ENCODE results near the gene NLE1. TPM values are rescaled to one million over a fixed set of nuclear protein-coding genes. Genes with fewer than 3 reads are reported as not detected.

NLE1 gene
- total and polyA plus RNA-seq, 2 of the 8 experiments (the other 6 are each of a cell fraction or from before 2014, with no cell fraction given), result 50.4 to 51.5 TPM

GRCh38 chr17:35169835-35170363, 27.8 kb upstream of the NLE1 start:
- H2AFZ ChIP-seq (ENCODE audit: low read length), result peak overlapping the region; percentile 45; the same call in 1 of the 2 replicates
- H3K4me2 ChIP-seq (ENCODE audit: insufficient read depth in 1 of 2, low read depth in 2 of 2, low read length in 2 of 2), result no peak overlapping the region
- ChIA-PET CTCF (ENCODE audit: partially characterized antibody) (interaction anchor here (1.2 to 1.7 kb wide), 7 partner anchors 10 to 373 kb away, joined by 3 to 10 read pairs (median 3); no protein-coding TSS in a partner anchor), POLR2A (ENCODE audit: partially characterized antibody) (interaction anchor here (1.3 kb wide), 1 partner anchor 28 kb away, joined by 5 read pairs; no protein-coding TSS in a partner anchor)
- no peaks in the 10 kb centered on the region for H3K79me1 ChIP-seq (ENCODE audit: low read depth, low read length)
- no peak overlapping the region for H3K27ac ChIP-seq (ENCODE audit: low read depth, low read length)
- no peak overlapping the region for H2BK20ac ChIP-seq (ENCODE audit: low read length)
- DNase-seq (ENCODE audit: low read depth in 1 of 2, low spot score in 2 of 2) (no peak), FAIRE-seq (no peak)
- no peak overlapping the region for H3K9ac ChIP-seq (replicated peaks in 1 of 4; ENCODE audit: extremely low read depth in 1 of 4, low read depth in 3 of 4, low read length in 3 of 4)
- H3K4ac ChIP-seq (replicated peaks; ENCODE audit: insufficient read length, low read depth, low read length), result no peak overlapping the region
- no peaks in the 10 kb centered on the region for H3K9me3 ChIP-seq (ENCODE audit: insufficient read depth in 2 of 2, low read depth in 1 of 2, low read length in 1 of 2)
- no peak overlapping the region for H2BK5ac ChIP-seq (ENCODE audit: low read depth, low read length)
- no peak overlapping the region for H3K4me3 ChIP-seq (ENCODE audit: extremely low read depth in 1 of 4, insufficient read depth in 2 of 4, low read depth in 3 of 4, low read length in 4 of 4)
- no peak overlapping the region for H2BK12ac ChIP-seq (ENCODE audit: low read depth, low read length)
- H2AK5ac ChIP-seq (ENCODE audit: low read depth, low read length), result no peak overlapping the region
- 89% methylated on average over 17 of the region's 17 CpGs; no CpG with 5 or more reads in 1 of the 2 experiments for WGBS, 2 experiments (ENCODE audit: extremely low coverage in 1 of 2, insufficient coverage in 1 of 2, insufficient read length in 1 of 2, insufficient replicate concordance in 2 of 2, low coverage in 1 of 2, low lambda C conversion rate in 2 of 2, missing lambda C conversion rate in 1 of 2)
- no peak overlapping the region for H3K14ac ChIP-seq (ENCODE audit: insufficient read length)
- H3K56ac ChIP-seq (replicated peaks; ENCODE audit: insufficient read length, low read depth, low read length), result no peak overlapping the region
- no peak overlapping the region for H3K18ac ChIP-seq (ENCODE audit: extremely low read depth, low read length)
- no peaks in the 10 kb centered on the region for H3K27me3 ChIP-seq (replicated peaks in 1 of 4; ENCODE audit: control insufficient read depth in 3 of 4, extremely low read depth in 1 of 4, insufficient read depth in 3 of 4, low read length in 3 of 4)
- no peak overlapping the region for H2BK120ac ChIP-seq (replicated peaks; ENCODE audit: low read depth, low read length)
- H3K79me2 ChIP-seq (ENCODE audit: control insufficient read depth in 1 of 2, insufficient read depth in 2 of 2, low read length in 2 of 2), result no peaks in the 10 kb centered on the region
- no peaks in the 10 kb centered on the region; a peak in 1 of 7 replicates for H3K4me1 ChIP-seq (replicated peaks in 1 of 4; ENCODE audit: control insufficient read depth in 3 of 4, insufficient read depth in 4 of 4, low read length in 3 of 4)
- no peaks in the 10 kb centered on the region; the same call in 1 of the 2 replicates for H3K23me2 ChIP-seq (ENCODE audit: low read depth, low read length)
- no peak overlapping the region for H4K91ac ChIP-seq (replicated peaks; ENCODE audit: insufficient read length, low read length)
- no peak overlapping the region for H2BK15ac ChIP-seq (ENCODE audit: low read length)
- no peak overlapping the region; the same call in 1 of the 2 replicates for H4K8ac ChIP-seq (ENCODE audit: extremely low read depth, insufficient read depth, low read length)
- no peaks in the 10 kb centered on the region for H4K20me1 ChIP-seq (replicated peaks in 1 of 2; ENCODE audit: control insufficient read depth in 1 of 2, insufficient read depth in 2 of 2, low read length in 2 of 2)
- no peak overlapping the region for H4K5ac ChIP-seq (ENCODE audit: insufficient read length, low read depth, low read length)
- H3K36me3 ChIP-seq (ENCODE audit: control insufficient read depth in 2 of 4, insufficient read depth in 4 of 4, low read length in 3 of 4), result no peaks in the 10 kb centered on the region
- H3K23ac ChIP-seq (ENCODE audit: insufficient read length), result no peak overlapping the region
- TF ChIP-seq YY1 (IDR thresholded peaks at IDR 0.05; ENCODE audit: low read depth, low read length), result no peak
- TF ChIP-seq SIX5 (IDR thresholded peaks at IDR 0.05; ENCODE audit: low read depth, low read length), result no peak
- no peak for TF ChIP-seq BACH1 (IDR thresholded peaks at IDR 0.05; ENCODE audit: low read length)
- no peak for TF ChIP-seq KDM1A (IDR thresholded peaks at IDR 0.05; ENCODE audit: borderline replicate concordance, low read length)
- no peak for TF ChIP-seq NANOG (IDR thresholded peaks at IDR 0.05; ENCODE audit: insufficient read depth, low read depth, low read length, poor library complexity, severe bottlenecking)
- TF ChIP-seq JUND (IDR thresholded peaks at IDR 0.05; ENCODE audit: low read length), result no peak
- no peak for TF ChIP-seq SP1 (IDR thresholded peaks at IDR 0.05; ENCODE audit: low read depth, low read length)
- TF ChIP-seq TEAD4 (IDR thresholded peaks at IDR 0.05; ENCODE audit: low read depth, low read length), result no peak
- TF ChIP-seq TAF1 (IDR thresholded peaks at IDR 0.05; ENCODE audit: low read depth, low read length), result no peak
- TF ChIP-seq CBX5 (IDR thresholded peaks at IDR 0.05; ENCODE audit: low read depth, low read length), result no peak
- TF ChIP-seq, protein P1, sequence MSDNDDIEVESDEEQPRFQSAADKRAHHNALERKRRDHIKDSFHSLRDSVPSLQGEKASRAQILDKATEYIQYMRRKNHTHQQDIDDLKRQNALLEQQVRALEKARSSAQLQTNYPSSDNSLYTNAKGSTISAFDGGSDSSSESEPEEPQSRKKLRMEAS (IDR thresholded peaks at IDR 0.05), result no peak
- TF ChIP-seq, protein P2, sequence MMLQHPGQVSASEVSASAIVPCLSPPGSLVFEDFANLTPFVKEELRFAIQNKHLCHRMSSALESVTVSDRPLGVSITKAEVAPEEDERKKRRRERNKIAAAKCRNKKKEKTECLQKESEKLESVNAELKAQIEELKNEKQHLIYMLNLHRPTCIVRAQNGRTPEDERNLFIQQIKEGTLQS (IDR thresholded peaks at IDR 0.05; ENCODE audit: insufficient read depth, low read depth, low read length), result no peak
- no peak for TF ChIP-seq KDM4A (IDR thresholded peaks at IDR 0.05; ENCODE audit: low read depth, low read length, severe bottlenecking)
- no peak for TF ChIP-seq SP2 (IDR thresholded peaks at IDR 0.05; ENCODE audit: low read length)
